Measurements from ENCODE around the gene DOCK10.

DNA sequence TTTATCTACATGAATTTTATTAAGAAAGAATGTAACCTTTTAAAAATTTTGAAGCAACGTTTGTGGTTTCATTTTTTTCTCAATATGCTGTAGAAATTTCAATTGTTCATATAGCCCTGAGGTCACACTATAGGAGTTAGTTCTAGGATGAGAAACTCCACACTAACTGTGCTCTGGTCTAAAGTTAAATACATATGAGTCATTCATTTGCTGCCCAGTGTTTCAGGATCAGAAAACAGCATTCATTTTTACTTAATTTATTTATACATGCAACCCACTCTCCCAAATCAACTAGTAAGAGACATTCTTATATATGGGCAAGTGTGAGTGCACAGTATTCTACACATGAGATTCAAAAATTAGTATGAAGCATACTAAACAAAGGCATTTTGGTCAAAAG lies 137.9 kb downstream of the DOCK10 start:
- TF ChIP-seq KDM1A (IDR thresholded peaks at IDR 0.05; ENCODE audit: borderline replicate concordance) (no peak), HDAC2 (IDR thresholded peaks at IDR 0.05) (no peak), TCF7 (IDR thresholded peaks at IDR 0.05; ENCODE audit: borderline replicate concordance) (no peak), SUZ12 (IDR thresholded peaks at IDR 0.05; ENCODE audit: unreplicated experiment) (no peak), YY1 (IDR thresholded peaks at IDR 0.05; ENCODE audit: low read depth, low read length) (no peak), FOS (IDR thresholded peaks at IDR 0.05; ENCODE audit: borderline replicate concordance, extremely low read depth, insufficient read length) (no peak), ZNF217 (IDR thresholded peaks at IDR 0.05) (no peak), FOXM1 (IDR thresholded peaks at IDR 0.05; ENCODE audit: low read depth, low read length) (no peak), EGR1 (IDR thresholded peaks at IDR 0.05; ENCODE audit: borderline replicate concordance in 1 of 2, low read depth in 2 of 2, low read length in 2 of 2) (no peak), POLR2AphosphoS5 (IDR thresholded peaks at IDR 0.05; ENCODE audit: low read length) (no peak), CHD2 (IDR thresholded peaks at IDR 0.05; ENCODE audit: borderline replicate concordance, low read depth, low read length) (no peak), BRCA1 (IDR thresholded peaks at IDR 0.05; ENCODE audit: low read depth, low read length) (no peak)
- TF ChIP-seq, protein P1, sequence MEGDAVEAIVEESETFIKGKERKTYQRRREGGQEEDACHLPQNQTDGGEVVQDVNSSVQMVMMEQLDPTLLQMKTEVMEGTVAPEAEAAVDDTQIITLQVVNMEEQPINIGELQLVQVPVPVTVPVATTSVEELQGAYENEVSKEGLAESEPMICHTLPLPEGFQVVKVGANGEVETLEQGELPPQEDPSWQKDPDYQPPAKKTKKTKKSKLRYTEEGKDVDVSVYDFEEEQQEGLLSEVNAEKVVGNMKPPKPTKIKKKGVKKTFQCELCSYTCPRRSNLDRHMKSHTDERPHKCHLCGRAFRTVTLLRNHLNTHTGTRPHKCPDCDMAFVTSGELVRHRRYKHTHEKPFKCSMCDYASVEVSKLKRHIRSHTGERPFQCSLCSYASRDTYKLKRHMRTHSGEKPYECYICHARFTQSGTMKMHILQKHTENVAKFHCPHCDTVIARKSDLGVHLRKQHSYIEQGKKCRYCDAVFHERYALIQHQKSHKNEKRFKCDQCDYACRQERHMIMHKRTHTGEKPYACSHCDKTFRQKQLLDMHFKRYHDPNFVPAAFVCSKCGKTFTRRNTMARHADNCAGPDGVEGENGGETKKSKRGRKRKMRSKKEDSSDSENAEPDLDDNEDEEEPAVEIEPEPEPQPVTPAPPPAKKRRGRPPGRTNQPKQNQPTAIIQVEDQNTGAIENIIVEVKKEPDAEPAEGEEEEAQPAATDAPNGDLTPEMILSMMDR (IDR thresholded peaks at IDR 0.05 in 2 of 3, conservative IDR thresholded peaks at IDR 0.05 in 1 of 3; ENCODE audit: control insufficient read depth in 2 of 3, extremely low read depth in 1 of 3, insufficient read depth in 1 of 3, low read depth in 3 of 3, low read length in 3 of 3), result no peak
